Renal cortex interstitium (tissue), 11 donors: ENCODE measurements around the gene TBC1D20. TPM values are rescaled to one million over a fixed set of nuclear protein-coding genes. Genes with fewer than 3 reads are reported as not detected.

Experiments used
- DNase-seq, 11 donors: peaks; one replicate each; pipeline ENCODE4 v3.0.0-alpha.2; 2013; ENCODE audit warnings: low read depth in 9 of 11, low spot score in 4 of 11; ENCODE audit errors: extremely low read depth in 1 of 11
- polyA plus RNA-seq, 3 donors: library from polyadenylated mRNA; unstranded; fragments of 120-200 nt; gene quantifications; one replicate each; pipeline ENCODE4 v1.2.1, GENCODE V29; 2013; ENCODE audit not compliant: insufficient read length in 3 of 3

Gene TBC1D20
- polyA plus RNA-seq, 3 donors: 32.3 to 34.5 (median 32.4) TPM

- DNase-seq: no peak
Measured at GRCh38 chr20:409697-410559, 52.4 kb downstream of the TBC1D20 start.

GRCh38 chr20:408843-409696 is 53.3 kb downstream of the TBC1D20 start:
- DNase-seq: no peak

DNA sequence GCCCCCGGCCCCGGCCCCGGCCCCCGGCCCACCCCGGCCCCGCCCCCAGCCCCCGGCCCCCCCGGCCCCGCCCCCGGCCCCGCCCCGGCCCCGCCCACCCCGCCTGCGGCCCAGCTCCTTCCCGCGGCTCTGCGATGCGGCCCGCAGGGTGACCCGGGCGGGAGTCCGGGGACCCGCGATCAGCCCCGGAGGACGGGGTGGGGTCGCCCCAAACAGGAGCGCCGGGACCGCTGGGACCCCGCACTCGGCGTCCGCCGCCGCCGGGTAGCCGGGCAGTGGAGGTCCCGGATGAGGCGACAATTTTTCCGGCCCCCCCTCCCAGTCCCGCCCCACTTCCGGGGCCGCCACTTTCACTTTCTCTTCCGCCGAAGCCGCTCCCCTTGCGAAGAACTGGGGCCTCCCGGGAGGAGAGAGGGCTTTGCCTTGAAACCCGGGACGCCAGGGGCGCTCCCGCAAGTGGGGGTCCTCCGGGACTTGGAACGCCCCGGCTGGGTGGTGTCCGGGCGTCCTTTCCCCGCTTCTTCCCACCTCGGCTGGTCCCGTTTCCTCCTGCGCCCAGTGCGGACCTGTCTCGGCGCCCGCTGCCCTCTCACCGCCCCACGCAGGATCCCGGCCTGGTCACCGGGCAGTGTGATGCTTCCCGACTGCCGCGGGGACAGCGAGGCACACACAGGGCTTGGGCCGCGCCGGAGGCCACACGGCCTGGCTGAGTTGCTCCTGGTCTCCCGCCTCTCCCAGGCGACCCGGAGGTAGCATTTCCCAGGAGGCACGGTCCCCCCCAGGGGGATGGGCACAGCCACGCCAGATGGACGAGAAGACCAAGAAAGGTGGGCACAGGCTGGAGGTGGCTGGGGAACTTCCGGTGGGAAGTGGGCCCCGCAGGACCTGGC is 54.1 kb downstream of the TBC1D20 start, which contains the start of gene RBCK1:
RBCK1 (plus strand) TSS at position 347 of the 890 bp plus-strand sequence; CDS start at position 806, 459 bp downstream.
- DNase-seq: peak; percentile 45 to 84 (median 72)

- peak; percentile 24 to 56 (median 45) for DNase-seq
Measured at GRCh38 chr20:407133-407952, 55.0 kb downstream of the TBC1D20 start.

- DNase-seq: no peak
Measured at GRCh38 chr20:406200-407132, 55.9 kb downstream of the TBC1D20 start.

DNA sequence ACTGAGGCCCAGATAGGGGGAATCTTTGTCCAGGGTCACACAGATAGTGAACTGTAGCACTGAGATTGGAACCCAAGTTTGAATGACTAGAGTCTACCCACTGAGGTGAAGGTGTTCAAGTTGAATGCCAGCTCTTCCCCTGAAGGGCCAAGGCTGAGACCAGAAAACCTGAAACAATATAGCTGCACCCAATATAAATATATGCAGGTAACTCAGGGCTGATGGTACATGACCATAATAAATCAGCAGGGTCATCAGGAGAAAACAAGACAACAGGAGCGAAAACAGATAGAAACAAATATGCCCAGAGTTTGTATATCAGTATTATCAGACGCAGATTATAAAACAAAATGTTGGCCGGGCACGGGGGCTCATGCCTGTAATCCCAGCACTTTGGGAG is 58.2 kb downstream of the TBC1D20 start:
- no peak for DNase-seq

DNA sequence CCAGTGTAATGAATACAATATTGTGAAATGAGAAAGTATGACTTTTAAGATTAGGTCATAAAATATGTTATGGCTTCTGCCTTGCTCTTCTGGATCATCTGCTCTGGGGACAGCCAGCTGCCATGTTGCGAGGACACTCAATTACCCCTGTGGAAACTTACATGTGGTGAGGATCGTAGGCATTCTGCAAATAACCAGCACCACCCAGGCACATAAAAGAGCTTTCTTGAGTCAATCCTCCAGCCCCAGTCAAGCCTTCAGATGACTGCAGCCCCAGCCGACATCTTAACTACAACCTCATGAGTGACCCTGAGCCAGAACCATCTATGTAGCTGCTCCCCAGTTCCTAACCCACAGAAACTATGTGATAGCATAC is 58.8 kb downstream of the TBC1D20 start:
- DNase-seq: no peak

GRCh38 chr20:402898-403581 is 59.3 kb downstream of the TBC1D20 start:
- DNase-seq: no peak

DNA sequence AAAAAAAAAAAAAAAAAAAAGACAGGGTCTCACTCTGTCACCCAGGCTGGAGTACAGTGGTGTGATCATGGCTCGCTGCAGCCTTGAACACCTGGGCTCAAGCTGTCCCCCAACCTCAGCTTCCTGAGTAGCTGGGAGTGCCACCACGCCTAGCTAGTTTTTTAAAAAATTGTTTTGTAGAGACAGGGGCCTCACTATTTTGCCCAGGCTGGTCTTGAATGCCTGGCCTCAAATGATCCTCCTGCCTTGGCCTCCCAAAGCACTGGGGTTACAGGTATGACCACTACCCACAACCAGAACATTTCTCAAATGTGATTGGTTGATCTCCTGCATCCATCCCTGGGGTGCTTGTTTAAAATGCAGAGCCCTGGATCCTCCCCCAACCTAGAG is 59.8 kb downstream of the TBC1D20 start:
- no peak for DNase-seq

- no peak for DNase-seq
Measured at GRCh38 chr20:401682-402495, 60.4 kb downstream of the TBC1D20 start.

DNA sequence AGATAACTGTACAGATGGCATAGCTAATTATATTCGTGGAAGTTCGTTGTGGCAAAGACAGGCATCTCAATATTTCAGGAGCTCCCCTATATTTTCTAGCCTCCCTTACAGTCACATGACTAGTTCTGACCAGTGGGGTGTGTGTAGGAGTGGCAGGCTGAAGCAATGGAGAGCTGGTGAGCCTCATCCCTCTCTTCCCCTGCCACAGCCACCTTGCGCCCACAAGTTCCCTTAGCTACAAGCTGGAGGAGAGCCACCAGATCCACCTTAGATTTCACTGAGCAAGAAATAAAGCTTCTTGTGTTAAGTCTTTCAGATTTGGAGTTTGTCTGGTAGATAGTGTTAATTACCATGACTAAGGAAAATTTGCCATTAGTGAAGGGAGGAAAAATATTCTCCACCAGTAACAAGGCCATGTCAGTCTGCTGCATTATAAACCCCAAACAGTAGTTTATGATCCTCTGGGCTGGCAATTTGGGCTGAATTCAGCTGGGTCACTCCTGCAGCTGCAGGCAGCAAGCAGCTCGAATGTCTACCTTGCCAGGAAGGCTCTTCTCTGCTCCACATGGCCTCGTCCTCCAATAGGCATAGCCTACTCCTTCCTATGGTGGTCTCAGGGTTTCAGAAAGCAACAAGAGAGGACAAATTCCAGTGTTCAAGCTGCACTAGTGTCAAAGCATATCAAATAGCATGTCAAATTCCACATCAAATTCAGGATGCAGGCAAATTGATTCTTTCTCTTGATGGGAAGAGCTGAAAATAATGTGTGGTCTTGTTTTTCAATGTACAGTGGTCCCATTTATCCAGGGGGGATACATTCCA is 61.7 kb downstream of the TBC1D20 start:
- DNase-seq: no peak

DNA sequence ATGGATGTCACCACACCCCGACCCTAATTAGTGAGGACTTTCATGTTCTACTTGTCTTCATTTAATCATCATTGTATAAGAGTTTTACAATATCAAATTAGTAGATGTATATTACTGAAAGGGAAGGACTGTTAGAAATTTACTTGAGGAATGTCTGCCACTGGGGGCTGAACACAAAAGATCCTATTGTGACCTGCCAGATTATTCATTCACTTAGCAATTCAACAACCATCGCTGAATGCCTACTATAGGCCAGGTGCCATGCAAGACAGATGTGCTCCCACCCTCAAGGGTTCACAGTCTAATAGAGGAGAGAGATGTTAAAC is 62.2 kb downstream of the TBC1D20 start:
- no peak for DNase-seq

DNA sequence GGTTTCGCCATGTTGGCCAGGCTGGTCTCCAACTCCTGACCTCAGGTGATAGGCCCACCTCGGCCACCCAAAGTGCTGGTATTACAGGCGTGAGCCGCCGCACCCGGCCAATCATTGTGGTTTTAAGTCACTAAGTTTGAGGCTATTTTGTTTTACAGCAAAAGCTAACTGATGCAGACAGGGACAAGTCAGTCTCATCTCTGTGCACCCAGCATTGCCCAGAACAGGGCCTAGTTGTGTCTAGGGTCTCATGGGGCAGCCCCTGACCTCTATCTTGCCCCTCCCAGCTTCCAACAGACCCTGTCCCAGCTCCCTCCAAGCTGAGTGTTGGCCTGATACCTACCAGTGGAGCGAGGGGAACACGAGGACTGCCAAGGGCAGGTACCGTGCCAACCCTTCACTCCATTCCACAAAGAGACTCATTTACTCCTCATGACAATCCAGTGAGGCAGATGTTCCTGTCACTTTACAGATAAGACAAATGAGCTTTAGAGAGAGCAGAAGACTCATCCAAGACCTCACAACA is 63.1 kb downstream of the TBC1D20 start:
- DNase-seq: no peak

GRCh38 chr20:397432-398237 is 64.7 kb downstream of the TBC1D20 start:
- no peak for DNase-seq
